ENCODE results near the gene CHST15. TPM values are rescaled to one million over a fixed set of nuclear protein-coding genes. Genes with fewer than 3 reads are reported as not detected.

CHST15 gene
- total RNA-seq, 1 experiment from 2014 or later, result 26.7 TPM

GRCh38 chr10:124128811-124129145, 35.4 kb upstream of the CHST15 start:
- Histone ChIP-seq H3K36me3 (ENCODE audit: control insufficient read depth, insufficient read depth, low read length) (no peaks in the 10 kb centered on the region), H3K27me3 (replicated peaks; ENCODE audit: control insufficient read depth, insufficient read depth, low read length) (no peaks in the 10 kb centered on the region), H3K4me1 (no peaks in the 10 kb centered on the region), H3K4me3 (ENCODE audit: low read depth, low read length) (no peak overlapping the region), H3K9me3 (no peaks in the 10 kb centered on the region)
- TF ChIP-seq CTCF (IDR thresholded peaks at IDR 0.05; ENCODE audit: insufficient read depth in 1 of 2, low read depth in 1 of 2, low read length in 1 of 2, severe bottlenecking in 1 of 2, unreplicated experiment in 1 of 2), result no peak
- no TSS peak for BruUV-seq (replicated peaks)
- Mint-ChIP-seq H3K4me1 (ENCODE audit: low read depth, unreplicated experiment) (no peaks in the 10 kb centered on the region), H3K27ac (ENCODE audit: unreplicated experiment) (no peak overlapping the region), H3K9me3 (ENCODE audit: unreplicated experiment) (no peaks in the 10 kb centered on the region), H3K4me3 (ENCODE audit: unreplicated experiment) (no peak overlapping the region), H3K36me3 (ENCODE audit: insufficient read depth, unreplicated experiment) (no peaks in the 10 kb centered on the region), H3K27me3 (ENCODE audit: insufficient read depth, unreplicated experiment) (no peaks in the 10 kb centered on the region)
- DNase-seq, result no peak
- ChIA-PET POLR2A (no interaction called here), CTCF (no interaction called here)
- intact Hi-C loops (cut with micrococcal nuclease; ENCODE audit: unreplicated experiment), result no loop called here

DNA sequence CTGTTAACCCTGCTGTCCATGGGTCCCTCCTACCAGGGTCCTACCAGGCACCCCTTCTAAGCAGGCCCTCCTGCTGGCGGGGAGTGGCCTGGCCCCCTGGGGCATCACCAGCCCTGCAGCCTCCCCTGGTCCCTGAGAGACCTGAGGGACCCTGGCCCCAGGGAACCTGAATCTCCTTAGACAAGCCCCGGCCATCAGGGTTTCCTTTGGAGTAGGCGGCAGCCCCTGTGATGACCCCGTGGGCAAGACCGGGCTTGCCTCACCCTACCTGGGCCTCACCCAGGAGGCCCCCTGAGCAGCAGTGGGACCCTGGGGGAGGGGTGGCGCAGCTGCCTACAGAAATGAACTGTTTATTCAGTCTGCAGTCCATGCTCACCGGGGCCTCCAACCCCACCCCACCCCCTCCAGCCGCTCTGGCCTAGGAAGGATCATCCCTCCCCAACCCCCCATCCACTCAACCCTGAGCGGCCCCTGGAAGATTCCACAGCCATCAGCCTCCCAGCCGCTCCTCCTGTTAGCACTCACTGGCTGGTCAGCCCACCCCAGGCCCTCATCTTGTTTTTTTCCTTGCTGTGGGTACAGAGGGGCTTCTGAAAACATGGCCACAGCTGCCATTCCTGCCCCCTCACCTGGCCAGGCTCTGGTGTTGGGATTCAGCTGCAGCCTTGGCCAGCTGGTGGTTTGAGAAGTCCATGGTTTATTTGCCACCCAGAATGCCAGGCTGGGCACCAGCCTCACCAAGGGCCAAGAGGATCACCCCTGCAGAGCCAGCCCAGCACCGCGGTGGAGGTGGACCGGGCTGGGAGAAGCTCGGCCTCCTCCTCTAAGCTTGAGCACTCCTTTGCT, 34.8 kb upstream of the CHST15 start:
- TF ChIP-seq CTCF (IDR thresholded peaks at IDR 0.05; ENCODE audit: insufficient read depth in 1 of 2, low read depth in 1 of 2, low read length in 1 of 2, severe bottlenecking in 1 of 2, unreplicated experiment in 1 of 2), result no peak
- ChIA-PET POLR2A (no interaction called here), CTCF (no interaction called here)
- no peak overlapping the region for H3K4me3 Mint-ChIP-seq (ENCODE audit: unreplicated experiment)
- H3K27me3 ChIP-seq (replicated peaks; ENCODE audit: control insufficient read depth, insufficient read depth, low read length), result no peaks in the 10 kb centered on the region
- H3K9me3 ChIP-seq, result no peaks in the 10 kb centered on the region
- BruUV-seq (replicated peaks), result no TSS peak
- H3K36me3 Mint-ChIP-seq (ENCODE audit: insufficient read depth, unreplicated experiment), result no peaks in the 10 kb centered on the region
- H3K36me3 ChIP-seq (ENCODE audit: control insufficient read depth, insufficient read depth, low read length), result no peaks in the 10 kb centered on the region
- H3K4me3 ChIP-seq (ENCODE audit: low read depth, low read length), result no peak overlapping the region
- no peaks in the 10 kb centered on the region for H3K27me3 Mint-ChIP-seq (ENCODE audit: insufficient read depth, unreplicated experiment)
- H3K4me1 ChIP-seq, result no peaks in the 10 kb centered on the region
- H3K27ac Mint-ChIP-seq (ENCODE audit: unreplicated experiment), result no peak overlapping the region
- no peak for DNase-seq
- H3K9me3 Mint-ChIP-seq (ENCODE audit: unreplicated experiment), result no peaks in the 10 kb centered on the region
- intact Hi-C loops (cut with micrococcal nuclease; ENCODE audit: unreplicated experiment), result no loop called here
- no peaks in the 10 kb centered on the region for H3K4me1 Mint-ChIP-seq (ENCODE audit: low read depth, unreplicated experiment)

DNA sequence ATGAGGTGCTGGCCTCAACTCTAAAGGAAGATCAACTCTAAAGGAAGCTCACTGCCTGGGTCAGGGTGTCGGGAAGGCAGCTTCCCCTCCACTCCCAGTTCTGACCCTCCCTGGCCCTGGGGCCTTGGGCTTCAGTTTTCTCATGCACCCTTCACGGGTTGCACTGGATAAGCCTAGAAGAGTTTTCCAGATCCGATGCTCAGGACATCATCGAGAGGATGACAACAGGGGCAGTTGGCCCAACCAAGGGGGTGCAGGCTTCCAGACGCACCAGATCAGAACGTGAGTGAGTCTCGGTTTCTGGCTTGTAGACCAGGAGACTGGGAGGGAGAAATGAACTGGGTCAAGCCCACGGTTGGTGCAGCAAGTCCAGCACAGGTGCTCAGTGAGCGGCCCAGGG, 34.2 kb upstream of the CHST15 start:
- TF ChIP-seq CTCF (IDR thresholded peaks at IDR 0.05; ENCODE audit: insufficient read depth in 1 of 2, low read depth in 1 of 2, low read length in 1 of 2, severe bottlenecking in 1 of 2, unreplicated experiment in 1 of 2), result no peak
- ChIA-PET CTCF (no interaction called here), POLR2A (no interaction called here)
- H3K4me1 ChIP-seq, result no peaks in the 10 kb centered on the region
- no peak for DNase-seq
- H3K4me3 ChIP-seq (ENCODE audit: low read depth, low read length), result no peak overlapping the region
- no peak overlapping the region for H3K27ac Mint-ChIP-seq (ENCODE audit: unreplicated experiment)
- no peaks in the 10 kb centered on the region for H3K9me3 Mint-ChIP-seq (ENCODE audit: unreplicated experiment)
- BruUV-seq (replicated peaks), result no TSS peak
- H3K27me3 Mint-ChIP-seq (ENCODE audit: insufficient read depth, unreplicated experiment), result no peaks in the 10 kb centered on the region
- no peaks in the 10 kb centered on the region for H3K36me3 ChIP-seq (ENCODE audit: control insufficient read depth, insufficient read depth, low read length)
- H3K4me1 Mint-ChIP-seq (ENCODE audit: low read depth, unreplicated experiment), result no peaks in the 10 kb centered on the region
- H3K4me3 Mint-ChIP-seq (ENCODE audit: unreplicated experiment), result no peak overlapping the region
- H3K9me3 ChIP-seq, result no peaks in the 10 kb centered on the region
- H3K36me3 Mint-ChIP-seq (ENCODE audit: insufficient read depth, unreplicated experiment), result no peaks in the 10 kb centered on the region
- intact Hi-C loops (cut with micrococcal nuclease; ENCODE audit: unreplicated experiment), result no loop called here
- H3K27me3 ChIP-seq (replicated peaks; ENCODE audit: control insufficient read depth, insufficient read depth, low read length), result no peaks in the 10 kb centered on the region

Measured in Caco-2 (cell line).